Measurements from ENCODE around the gene ALPL.

The ALPL gene

DNA sequence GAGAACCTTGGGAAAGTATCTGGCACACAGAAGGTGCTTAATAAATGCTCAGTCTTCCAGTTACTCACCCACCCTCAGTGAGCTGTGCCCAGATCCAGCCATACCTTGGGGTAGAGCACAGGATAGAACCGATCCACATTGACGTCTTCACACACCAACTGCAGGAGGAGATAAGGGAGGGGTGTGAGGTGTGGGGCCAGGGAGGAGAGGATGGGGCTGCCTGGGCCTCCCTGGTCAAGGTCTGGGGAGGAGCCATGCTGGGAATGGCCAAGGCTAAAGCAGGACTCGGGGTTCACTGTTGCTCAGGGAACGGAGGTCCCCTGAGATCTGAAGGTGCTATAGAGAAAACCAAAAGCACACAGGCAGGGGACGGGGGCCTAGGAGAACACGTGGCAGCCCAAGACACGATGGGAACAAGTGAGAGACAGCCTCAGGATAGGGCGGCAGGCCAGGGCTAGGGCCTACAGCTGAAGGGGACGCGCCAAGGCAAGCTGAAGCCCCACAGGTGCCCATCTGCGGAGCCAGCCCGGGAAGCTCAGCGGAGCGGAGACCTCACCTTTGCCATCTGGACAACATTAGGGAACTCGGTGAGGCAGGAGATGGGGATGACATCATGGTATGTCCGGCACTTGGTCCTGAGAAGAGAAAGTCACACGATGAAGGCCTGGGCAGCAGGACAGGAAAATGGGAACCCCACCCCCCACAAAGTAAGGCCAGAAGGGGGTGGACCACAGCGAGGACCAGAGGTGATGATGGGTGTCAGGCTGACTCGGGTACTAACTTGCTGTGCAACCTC lies 104.0 kb downstream of the ALPL start:
- Histone ChIP-seq H3K9ac (no peak overlapping the region), H3K36me3 (ENCODE audit: insufficient read depth) (no peaks in the 10 kb centered on the region), H3K27me3 (ENCODE audit: insufficient read depth, low read depth) (peaks cover 65% of the 10 kb centered on the region), H3K4me1 (ENCODE audit: low read depth, poor library complexity, severe bottlenecking) (no peaks in the 10 kb centered on the region), H4K20me1 (ENCODE audit: insufficient read depth) (no peaks in the 10 kb centered on the region), H3K4me2 (no peak overlapping the region), H3K27ac (no peak overlapping the region), H3K4me3 (IDR thresholded peaks at IDR 0.05; ENCODE audit: insufficient read depth, low read depth, low read length) (no peak overlapping the region), H3K79me2 (ENCODE audit: insufficient read depth, low read depth) (no peaks in the 10 kb centered on the region), H2AFZ (ENCODE audit: low read depth) (no peak overlapping the region)
- TF ChIP-seq, protein P1, sequence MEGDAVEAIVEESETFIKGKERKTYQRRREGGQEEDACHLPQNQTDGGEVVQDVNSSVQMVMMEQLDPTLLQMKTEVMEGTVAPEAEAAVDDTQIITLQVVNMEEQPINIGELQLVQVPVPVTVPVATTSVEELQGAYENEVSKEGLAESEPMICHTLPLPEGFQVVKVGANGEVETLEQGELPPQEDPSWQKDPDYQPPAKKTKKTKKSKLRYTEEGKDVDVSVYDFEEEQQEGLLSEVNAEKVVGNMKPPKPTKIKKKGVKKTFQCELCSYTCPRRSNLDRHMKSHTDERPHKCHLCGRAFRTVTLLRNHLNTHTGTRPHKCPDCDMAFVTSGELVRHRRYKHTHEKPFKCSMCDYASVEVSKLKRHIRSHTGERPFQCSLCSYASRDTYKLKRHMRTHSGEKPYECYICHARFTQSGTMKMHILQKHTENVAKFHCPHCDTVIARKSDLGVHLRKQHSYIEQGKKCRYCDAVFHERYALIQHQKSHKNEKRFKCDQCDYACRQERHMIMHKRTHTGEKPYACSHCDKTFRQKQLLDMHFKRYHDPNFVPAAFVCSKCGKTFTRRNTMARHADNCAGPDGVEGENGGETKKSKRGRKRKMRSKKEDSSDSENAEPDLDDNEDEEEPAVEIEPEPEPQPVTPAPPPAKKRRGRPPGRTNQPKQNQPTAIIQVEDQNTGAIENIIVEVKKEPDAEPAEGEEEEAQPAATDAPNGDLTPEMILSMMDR (conservative IDR thresholded peaks at IDR 0.05; ENCODE audit: low read depth, low read length) = no peak

DNA sequence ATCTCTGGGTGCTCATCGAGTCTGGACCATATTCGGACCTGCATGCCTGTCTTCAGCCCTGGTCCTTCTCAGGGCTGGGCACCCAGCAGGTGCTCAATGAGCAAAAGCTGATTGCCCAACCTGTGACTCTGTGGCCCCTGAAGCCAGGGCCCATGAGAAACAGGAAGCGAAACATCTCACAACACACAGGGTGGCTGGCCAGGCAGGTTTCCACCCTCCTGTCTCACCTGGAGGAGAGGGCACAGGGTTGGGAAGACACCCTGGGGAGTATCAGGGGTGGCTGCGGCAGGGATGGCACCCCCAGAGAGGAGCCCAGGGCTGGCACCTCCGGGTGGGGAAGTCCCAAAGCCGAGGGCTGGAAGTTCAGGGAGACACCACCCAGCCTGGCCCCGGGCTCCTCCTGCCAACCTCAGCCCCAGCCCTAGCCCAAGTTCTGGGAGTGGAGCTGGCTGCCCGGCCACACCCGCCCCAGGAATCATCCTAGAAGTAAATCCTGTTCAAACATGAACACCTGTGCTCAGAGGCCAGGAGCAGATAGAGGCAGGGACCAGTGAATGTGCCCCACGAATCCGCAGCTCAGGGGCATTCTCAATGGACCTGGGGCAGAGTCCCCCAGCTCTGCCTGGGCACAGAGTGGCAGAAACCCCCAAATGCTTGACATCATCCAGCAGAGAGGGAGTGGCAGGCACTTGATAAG lies 105.3 kb downstream of the ALPL start:
- H3K27me3 ChIP-seq (ENCODE audit: insufficient read depth, low read depth) = peaks cover 63% of the 10 kb centered on the region
- no peak overlapping the region for H3K4me3 ChIP-seq (IDR thresholded peaks at IDR 0.05; ENCODE audit: insufficient read depth, low read depth, low read length)
- H3K79me2 ChIP-seq (ENCODE audit: insufficient read depth, low read depth) = no peaks in the 10 kb centered on the region
- H3K4me2 ChIP-seq = no peak overlapping the region
- TF ChIP-seq, protein P1 (conservative IDR thresholded peaks at IDR 0.05; ENCODE audit: low read depth, low read length) = no peak
- no peak overlapping the region for H3K9ac ChIP-seq
- no peak overlapping the region for H2AFZ ChIP-seq (ENCODE audit: low read depth)
- no peak overlapping the region for H3K27ac ChIP-seq
- H4K20me1 ChIP-seq (ENCODE audit: insufficient read depth) = no peaks in the 10 kb centered on the region
- H3K4me1 ChIP-seq (ENCODE audit: low read depth, poor library complexity, severe bottlenecking) = no peaks in the 10 kb centered on the region
- H3K36me3 ChIP-seq (ENCODE audit: insufficient read depth) = no peaks in the 10 kb centered on the region

DNA sequence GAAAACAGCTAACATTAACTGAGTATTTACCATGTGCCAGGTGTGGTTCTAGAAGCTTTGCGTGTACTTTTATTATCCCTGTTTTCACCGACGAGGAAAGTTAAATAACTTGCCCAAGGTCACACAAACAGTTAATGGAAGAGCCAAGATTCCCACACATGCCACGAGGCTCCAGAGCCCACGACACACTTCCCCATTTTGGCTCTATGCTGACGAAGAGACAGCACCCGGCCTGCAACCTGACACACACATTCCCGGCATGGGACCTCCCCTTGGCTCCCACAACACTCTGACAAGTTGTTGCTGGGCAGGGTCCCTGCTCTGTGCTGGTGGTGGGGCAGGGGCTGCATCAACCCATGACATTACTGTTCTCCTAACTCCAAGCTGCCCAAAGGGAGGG lies 107.1 kb downstream of the ALPL start:
- no peak overlapping the region for H2AFZ ChIP-seq (ENCODE audit: low read depth)
- H3K4me1 ChIP-seq (ENCODE audit: low read depth, poor library complexity, severe bottlenecking) = no peaks in the 10 kb centered on the region
- no peaks in the 10 kb centered on the region for H3K79me2 ChIP-seq (ENCODE audit: insufficient read depth, low read depth)
- peaks cover 75% of the 10 kb centered on the region for H3K27me3 ChIP-seq (ENCODE audit: insufficient read depth, low read depth)
- no peaks in the 10 kb centered on the region for H4K20me1 ChIP-seq (ENCODE audit: insufficient read depth)
- TF ChIP-seq, protein P1 (conservative IDR thresholded peaks at IDR 0.05; ENCODE audit: low read depth, low read length) = no peak
- no peak overlapping the region for H3K4me3 ChIP-seq (IDR thresholded peaks at IDR 0.05; ENCODE audit: insufficient read depth, low read depth, low read length)
- H3K36me3 ChIP-seq (ENCODE audit: insufficient read depth) = no peaks in the 10 kb centered on the region
- no peak overlapping the region for H3K4me2 ChIP-seq
- no peak overlapping the region for H3K9ac ChIP-seq
- no peak overlapping the region for H3K27ac ChIP-seq

DNA sequence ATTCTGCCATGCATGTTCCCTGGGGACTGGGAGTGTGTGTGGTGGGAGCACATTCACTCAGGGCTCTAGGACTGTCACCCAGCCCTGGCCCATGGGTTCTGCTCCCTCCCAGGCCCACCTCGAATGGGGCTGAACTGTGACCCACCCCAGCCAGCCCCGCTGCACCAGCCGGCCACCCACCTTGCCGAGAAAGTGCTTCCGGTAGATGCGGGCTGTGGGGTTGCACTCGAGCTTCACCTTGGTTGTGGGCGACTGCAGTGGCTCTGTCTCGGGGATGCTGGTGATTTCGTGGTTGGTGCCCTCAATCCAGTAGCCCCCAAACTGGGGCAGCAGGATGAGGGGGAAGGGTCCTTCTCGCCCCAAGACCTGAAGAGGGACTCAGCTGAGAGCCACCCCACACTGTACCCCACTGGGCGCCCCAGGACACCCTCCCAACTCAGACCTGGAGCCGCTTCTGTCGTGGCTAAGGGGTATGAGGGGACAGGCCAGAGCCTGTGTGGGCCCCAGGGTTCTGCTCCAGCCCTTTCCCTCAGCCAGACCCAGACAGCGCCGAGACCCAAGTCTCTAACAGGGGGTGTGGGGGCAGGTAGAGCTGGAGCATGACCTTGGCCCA lies 108.0 kb downstream of the ALPL start:
- Histone ChIP-seq H3K79me2 (ENCODE audit: insufficient read depth, low read depth) (no peaks in the 10 kb centered on the region), H3K4me3 (IDR thresholded peaks at IDR 0.05; ENCODE audit: insufficient read depth, low read depth, low read length) (no peak overlapping the region), H3K36me3 (ENCODE audit: insufficient read depth) (no peaks in the 10 kb centered on the region), H4K20me1 (ENCODE audit: insufficient read depth) (no peaks in the 10 kb centered on the region), H3K27me3 (ENCODE audit: insufficient read depth, low read depth) (peaks cover 73% of the 10 kb centered on the region), H3K4me1 (ENCODE audit: low read depth, poor library complexity, severe bottlenecking) (no peaks in the 10 kb centered on the region), H3K4me2 (no peak overlapping the region), H3K27ac (no peak overlapping the region), H3K9ac (no peak overlapping the region), H2AFZ (ENCODE audit: low read depth) (no peak overlapping the region)
- TF ChIP-seq, protein P1 (conservative IDR thresholded peaks at IDR 0.05; ENCODE audit: low read depth, low read length) = no peak
